ENCODE data around the gene WNT16. TPM values are rescaled to one million over a fixed set of nuclear protein-coding genes. Genes with fewer than 3 reads are reported as not detected.

WNT16 gene
- total RNA-seq, 1 donor from 2014 or later = not detected

- Mint-ChIP-seq H3K27me3 (ENCODE audit: unreplicated experiment) (no peaks in the 10 kb centered on the region), H3K9me3 (ENCODE audit: unreplicated experiment) (no peaks in the 10 kb centered on the region), H3K27ac (ENCODE audit: unreplicated experiment) (no peak overlapping the region), H3K4me3 (ENCODE audit: unreplicated experiment) (no peak overlapping the region), H3K4me1 (ENCODE audit: unreplicated experiment) (peaks cover 3% of the 10 kb centered on the region), H3K36me3 (ENCODE audit: low read depth, unreplicated experiment) (no peaks in the 10 kb centered on the region)
- no peak for DNase-seq (ENCODE audit: low spot score)
- TF ChIP-seq CTCF (IDR thresholded peaks at IDR 0.05; ENCODE audit: unreplicated experiment) = no peak
These were observed 5.6 kb downstream of the WNT16 start for GRCh38 chr7:121334376-121334775.

- H3K9me3 Mint-ChIP-seq (ENCODE audit: unreplicated experiment) = no peaks in the 10 kb centered on the region
These were observed 6.3 kb downstream of the WNT16 start for GRCh38 chr7:121334875-121335648.

GRCh38 chr7:121336579-121336978 lies 7.8 kb downstream of the WNT16 start:
- H3K36me3 Mint-ChIP-seq (ENCODE audit: low read depth, unreplicated experiment) = no peaks in the 10 kb centered on the region
- H3K4me3 Mint-ChIP-seq (ENCODE audit: unreplicated experiment) = no peak overlapping the region
- TF ChIP-seq CTCF (IDR thresholded peaks at IDR 0.05; ENCODE audit: unreplicated experiment) = no peak

More at GRCh38 chr7:121334875-121335648, 6.3 kb downstream of the WNT16 start:
- H3K4me1 Mint-ChIP-seq (ENCODE audit: unreplicated experiment) = peaks cover 3% of the 10 kb centered on the region
- no peak for DNase-seq (ENCODE audit: low spot score)
- no peak for TF ChIP-seq CTCF (IDR thresholded peaks at IDR 0.05; ENCODE audit: unreplicated experiment)
- no peaks in the 10 kb centered on the region for H3K27me3 Mint-ChIP-seq (ENCODE audit: unreplicated experiment)
- no peak overlapping the region for H3K27ac Mint-ChIP-seq (ENCODE audit: unreplicated experiment)
- no peak overlapping the region for H3K4me3 Mint-ChIP-seq (ENCODE audit: unreplicated experiment)
- no peaks in the 10 kb centered on the region for H3K36me3 Mint-ChIP-seq (ENCODE audit: low read depth, unreplicated experiment)

GRCh38 chr7:121337398-121337797 lies 8.6 kb downstream of the WNT16 start:
- Mint-ChIP-seq H3K4me3 (ENCODE audit: unreplicated experiment) (no peak overlapping the region), H3K9me3 (ENCODE audit: unreplicated experiment) (no peaks in the 10 kb centered on the region)

More at GRCh38 chr7:121336579-121336978, 7.8 kb downstream of the WNT16 start:
- Mint-ChIP-seq H3K27ac (ENCODE audit: unreplicated experiment) (no peak overlapping the region), H3K9me3 (ENCODE audit: unreplicated experiment) (no peaks in the 10 kb centered on the region), H3K27me3 (ENCODE audit: unreplicated experiment) (no peaks in the 10 kb centered on the region), H3K4me1 (ENCODE audit: unreplicated experiment) (no peaks in the 10 kb centered on the region)
- no peak for DNase-seq (ENCODE audit: low spot score)

More at GRCh38 chr7:121337398-121337797, 8.6 kb downstream of the WNT16 start:
- no peaks in the 10 kb centered on the region for H3K27me3 Mint-ChIP-seq (ENCODE audit: unreplicated experiment)
- H3K36me3 Mint-ChIP-seq (ENCODE audit: low read depth, unreplicated experiment) = no peaks in the 10 kb centered on the region
- no peaks in the 10 kb centered on the region for H3K4me1 Mint-ChIP-seq (ENCODE audit: unreplicated experiment)
- DNase-seq (ENCODE audit: low spot score) = no peak
- no peak overlapping the region for H3K27ac Mint-ChIP-seq (ENCODE audit: unreplicated experiment)
- TF ChIP-seq CTCF (IDR thresholded peaks at IDR 0.05; ENCODE audit: unreplicated experiment) = no peak
